ENCODE measurements around the gene TRPV3.

The TRPV3 gene

GRCh38 chr17:3546521-3546920, 11.1 kb downstream of the TRPV3 start:
- Histone ChIP-seq H4K91ac (ENCODE audit: low read depth, low read length) (no peak overlapping the region), H3K9me3 (ENCODE audit: insufficient read depth, low read depth, low read length) (peaks cover 3% of the 10 kb centered on the region), H2BK12ac (ENCODE audit: low read length) (no peak overlapping the region), H3K4ac (ENCODE audit: low read depth, low read length) (no peak overlapping the region), H3K4me1 (ENCODE audit: control insufficient read depth in 1 of 2, insufficient read depth in 2 of 2, low read length in 2 of 2) (no peaks in the 10 kb centered on the region), H2BK5ac (ENCODE audit: low read depth, low read length, poor library complexity) (no peak overlapping the region), H4K12ac (ENCODE audit: low read depth, low read length) (no peak overlapping the region), H3K9ac (ENCODE audit: low read length) (no peak overlapping the region), H3K27me3 (ENCODE audit: insufficient read depth, low read length) (no peaks in the 10 kb centered on the region), H3K27ac (ENCODE audit: low read depth, low read length) (no peak overlapping the region), H4K8ac (ENCODE audit: low read depth, low read length) (no peak overlapping the region), H3K36me3 (ENCODE audit: control insufficient read depth in 1 of 2, insufficient read depth in 2 of 2, low read length in 2 of 2) (no peaks in the 10 kb centered on the region), H3K18ac (ENCODE audit: low read length) (no peak overlapping the region), H2AK5ac (ENCODE audit: low read length) (no peak overlapping the region), H3K79me1 (ENCODE audit: low read length) (no peaks in the 10 kb centered on the region), H2BK120ac (ENCODE audit: insufficient read depth, low read length, poor library complexity) (no peak overlapping the region), H3K79me2 (ENCODE audit: control insufficient read depth, insufficient read depth, low read length, poor library complexity) (no peaks in the 10 kb centered on the region), H3K4me2 (ENCODE audit: low read length) (no peak overlapping the region), H2AFZ (ENCODE audit: insufficient read depth, low read length, poor library complexity) (no peak overlapping the region), H3K4me3 (ENCODE audit: low read depth, low read length) (no peak overlapping the region), H3K14ac (ENCODE audit: low read length) (no peak overlapping the region), H3K23ac (ENCODE audit: low read length) (no peak overlapping the region)
- WGBS (ENCODE audit: extremely low coverage, insufficient coverage, insufficient read length) = no CpG with 5 or more reads among the region's 5 CpGs
- peak; percentile 50 to 78 for DNase-seq

GRCh38 chr17:3545151-3545550, 12.5 kb downstream of the TRPV3 start:
- Histone ChIP-seq H3K79me2 (ENCODE audit: control insufficient read depth, insufficient read depth, low read length, poor library complexity) (no peaks in the 10 kb centered on the region), H2BK120ac (ENCODE audit: insufficient read depth, low read length, poor library complexity) (no peak overlapping the region), H2AFZ (ENCODE audit: insufficient read depth, low read length, poor library complexity) (no peak overlapping the region), H3K36me3 (ENCODE audit: control insufficient read depth in 1 of 2, insufficient read depth in 2 of 2, low read length in 2 of 2) (no peaks in the 10 kb centered on the region), H3K14ac (ENCODE audit: low read length) (no peak overlapping the region), H3K18ac (ENCODE audit: low read length) (no peak overlapping the region), H3K4me1 (ENCODE audit: control insufficient read depth in 1 of 2, insufficient read depth in 2 of 2, low read length in 2 of 2) (no peaks in the 10 kb centered on the region), H3K4me2 (ENCODE audit: low read length) (no peak overlapping the region), H4K8ac (ENCODE audit: low read depth, low read length) (no peak overlapping the region), H3K4me3 (ENCODE audit: low read depth, low read length) (no peak overlapping the region), H3K9ac (ENCODE audit: low read length) (no peak overlapping the region), H2BK12ac (ENCODE audit: low read length) (no peak overlapping the region), H2AK5ac (ENCODE audit: low read length) (no peak overlapping the region), H3K27ac (ENCODE audit: low read depth, low read length) (no peak overlapping the region), H3K27me3 (ENCODE audit: insufficient read depth, low read length) (no peaks in the 10 kb centered on the region), H3K79me1 (ENCODE audit: low read length) (no peaks in the 10 kb centered on the region), H3K4ac (ENCODE audit: low read depth, low read length) (no peak overlapping the region), H2BK5ac (ENCODE audit: low read depth, low read length, poor library complexity) (no peak overlapping the region), H4K12ac (ENCODE audit: low read depth, low read length) (no peak overlapping the region), H3K9me3 (ENCODE audit: insufficient read depth, low read depth, low read length) (no peaks in the 10 kb centered on the region), H4K91ac (ENCODE audit: low read depth, low read length) (no peak overlapping the region), H3K23ac (ENCODE audit: low read length) (no peak overlapping the region)
- DNase-seq = no peak
- no CpG with 5 or more reads among the region's 9 CpGs for WGBS (ENCODE audit: extremely low coverage, insufficient coverage, insufficient read length)

- no peak overlapping the region for H3K18ac ChIP-seq (ENCODE audit: low read length)
- H3K4ac ChIP-seq (ENCODE audit: low read depth, low read length) = no peak overlapping the region
- H3K79me2 ChIP-seq (ENCODE audit: control insufficient read depth, insufficient read depth, low read length, poor library complexity) = no peaks in the 10 kb centered on the region
- no peaks in the 10 kb centered on the region for H3K36me3 ChIP-seq (ENCODE audit: control insufficient read depth in 1 of 2, insufficient read depth in 2 of 2, low read length in 2 of 2)
- H2BK120ac ChIP-seq (ENCODE audit: insufficient read depth, low read length, poor library complexity) = no peak overlapping the region
- no peaks in the 10 kb centered on the region for H3K79me1 ChIP-seq (ENCODE audit: low read length)
- no peak overlapping the region for H2BK12ac ChIP-seq (ENCODE audit: low read length)
- H3K23ac ChIP-seq (ENCODE audit: low read length) = no peak overlapping the region
- H3K9ac ChIP-seq (ENCODE audit: low read length) = no peak overlapping the region
- H3K4me3 ChIP-seq (ENCODE audit: low read depth, low read length) = no peak overlapping the region
- no peak overlapping the region for H4K12ac ChIP-seq (ENCODE audit: low read depth, low read length)
- H3K9me3 ChIP-seq (ENCODE audit: insufficient read depth, low read depth, low read length) = no peaks in the 10 kb centered on the region
- H3K4me1 ChIP-seq (ENCODE audit: control insufficient read depth in 1 of 2, insufficient read depth in 2 of 2, low read length in 2 of 2) = no peaks in the 10 kb centered on the region
- H4K8ac ChIP-seq (ENCODE audit: low read depth, low read length) = no peak overlapping the region
- no CpG with 5 or more reads among the region's 5 CpGs for WGBS (ENCODE audit: extremely low coverage, insufficient coverage, insufficient read length)
- H2AK5ac ChIP-seq (ENCODE audit: low read length) = no peak overlapping the region
- H3K27me3 ChIP-seq (ENCODE audit: insufficient read depth, low read length) = no peaks in the 10 kb centered on the region
- H2AFZ ChIP-seq (ENCODE audit: insufficient read depth, low read length, poor library complexity) = no peak overlapping the region
- H3K4me2 ChIP-seq (ENCODE audit: low read length) = no peak overlapping the region
- no peak overlapping the region for H2BK5ac ChIP-seq (ENCODE audit: low read depth, low read length, poor library complexity)
- DNase-seq = no peak
- H3K14ac ChIP-seq (ENCODE audit: low read length) = no peak overlapping the region
- no peak overlapping the region for H4K91ac ChIP-seq (ENCODE audit: low read depth, low read length)
- H3K27ac ChIP-seq (ENCODE audit: low read depth, low read length) = no peak overlapping the region
Observed at GRCh38 chr17:3544365-3544764, 13.2 kb downstream of the TRPV3 start.

GRCh38 chr17:3543453-3543852, 14.2 kb downstream of the TRPV3 start:
- Histone ChIP-seq H3K18ac (ENCODE audit: low read length) (no peak overlapping the region), H2BK12ac (ENCODE audit: low read length) (no peak overlapping the region), H2AK5ac (ENCODE audit: low read length) (no peak overlapping the region), H3K23ac (ENCODE audit: low read length) (no peak overlapping the region), H3K36me3 (ENCODE audit: control insufficient read depth in 1 of 2, insufficient read depth in 2 of 2, low read length in 2 of 2) (no peaks in the 10 kb centered on the region), H4K91ac (ENCODE audit: low read depth, low read length) (no peak overlapping the region), H3K27me3 (ENCODE audit: insufficient read depth, low read length) (no peaks in the 10 kb centered on the region), H3K79me2 (ENCODE audit: control insufficient read depth, insufficient read depth, low read length, poor library complexity) (no peaks in the 10 kb centered on the region), H3K9ac (ENCODE audit: low read length) (no peak overlapping the region), H3K9me3 (ENCODE audit: insufficient read depth, low read depth, low read length) (no peaks in the 10 kb centered on the region), H4K12ac (ENCODE audit: low read depth, low read length) (no peak overlapping the region), H3K27ac (ENCODE audit: low read depth, low read length) (no peak overlapping the region), H3K79me1 (ENCODE audit: low read length) (no peaks in the 10 kb centered on the region), H2AFZ (ENCODE audit: insufficient read depth, low read length, poor library complexity) (no peak overlapping the region), H4K8ac (ENCODE audit: low read depth, low read length) (no peak overlapping the region), H3K4me2 (ENCODE audit: low read length) (no peak overlapping the region), H3K4ac (ENCODE audit: low read depth, low read length) (no peak overlapping the region), H3K4me3 (ENCODE audit: low read depth, low read length) (no peak overlapping the region), H3K4me1 (ENCODE audit: control insufficient read depth in 1 of 2, insufficient read depth in 2 of 2, low read length in 2 of 2) (no peaks in the 10 kb centered on the region), H2BK120ac (ENCODE audit: insufficient read depth, low read length, poor library complexity) (no peak overlapping the region), H3K14ac (ENCODE audit: low read length) (no peak overlapping the region), H2BK5ac (ENCODE audit: low read depth, low read length, poor library complexity) (no peak overlapping the region)
- WGBS (ENCODE audit: extremely low coverage, insufficient coverage, insufficient read length) = no CpG with 5 or more reads among the region's 10 CpGs
- no peak for DNase-seq

All from trophoblast cell (in vitro differentiated cells and primary cell).